ENCODE results near the gene PTPRR. TPM values are rescaled to one million over a fixed set of nuclear protein-coding genes. Genes with fewer than 3 reads are reported as not detected.
A peak's percentile ranks its signal among the peaks of the same experiment; 100 is the strongest.
"Not testable (repeated sequence)": the region's sequence is repeated elsewhere in the genome, so short reads cannot be mapped to it uniquely, and the experiment has no call there.

Gene PTPRR
- total and polyA plus RNA-seq, 2 of the 13 experiments (the other 11 are each of a cell fraction or from before 2014, with no cell fraction given), result not detected

GRCh38 chr12:70809887-70810286 lies 110.7 kb downstream of the PTPRR start:
- Histone ChIP-seq H3K36me3 (replicated peaks in 1 of 2; ENCODE audit: control insufficient read depth in 1 of 2, insufficient read depth in 2 of 2, low read length in 2 of 2) (no peaks in the 10 kb centered on the region), H3K4me1 (ENCODE audit: insufficient read depth, low read length) (no peaks in the 10 kb centered on the region), H3K9me3 (ENCODE audit: low read length) (no peaks in the 10 kb centered on the region), H3K27me3 (ENCODE audit: control insufficient read depth in 1 of 2, insufficient read depth in 2 of 2, low read length in 2 of 2) (no peaks in the 10 kb centered on the region; a peak in 1 of 5 replicates), H3K27ac (ENCODE audit: extremely low read length, insufficient read depth, low read length) (no peak overlapping the region), H2AFZ (ENCODE audit: low read length) (no peak overlapping the region), H4K20me1 (ENCODE audit: insufficient read depth, low read length) (no peaks in the 10 kb centered on the region), H3K9ac (ENCODE audit: insufficient read depth, low read depth, low read length) (no peak overlapping the region), H3K79me2 (ENCODE audit: insufficient read depth, low read length) (no peaks in the 10 kb centered on the region), H3K4me3 (replicated peaks in 1 of 3; ENCODE audit: insufficient read depth in 1 of 3, low read depth in 2 of 3, low read length in 3 of 3) (no peak overlapping the region), H3K4me2 (ENCODE audit: low read depth, low read length) (no peak overlapping the region)
- ATAC-seq, result no peak
- intact Hi-C loops (cut with micrococcal nuclease; ENCODE audit: unreplicated experiment) (no loop called here), in situ Hi-C loops (cut with HindIII; ENCODE audit: extremely low pct_ligation_motif_present, low pct_unique_long_range_greater_than_20kb) (no loop called here)
- ChIA-PET CTCF (ENCODE audit: low intra/inter-chr PET ratio, low total read pairs) (no interaction called here), POLR2A (no interaction called here)
- 3% methylated on average over 4 of the region's 4 CpGs for WGBS (ENCODE audit: low lambda C conversion rate)
- DNase-seq (ENCODE audit: low spot score), result no peak
- BruUV-seq (replicated peaks), result no TSS peak
- TF ChIP-seq ESRRA (CRISPR knock-in tag; IDR thresholded peaks at IDR 0.05; ENCODE audit: low read depth) (no peak), HOXA9 (CRISPR knock-in tag; IDR thresholded peaks at IDR 0.05; ENCODE audit: borderline replicate concordance) (no peak), ZNF20 (CRISPR knock-in tag; IDR thresholded peaks at IDR 0.05) (no peak), ZNF850 (CRISPR knock-in tag; conservative IDR thresholded peaks at IDR 0.05) (no peak), ZNF569 (CRISPR knock-in tag; IDR thresholded peaks at IDR 0.05; ENCODE audit: borderline replicate concordance) (no peak), MATR3 (CRISPR knock-in tag; IDR thresholded peaks at IDR 0.05) (no peak), SOX5 (CRISPR knock-in tag; IDR thresholded peaks at IDR 0.05; ENCODE audit: borderline replicate concordance) (no peak), ZNF784 (CRISPR knock-in tag; IDR thresholded peaks at IDR 0.05; ENCODE audit: borderline replicate concordance) (no peak), GABPA (IDR thresholded peaks at IDR 0.05; ENCODE audit: low read depth, low read length) (no peak), GABPA (CRISPR knock-in tag; IDR thresholded peaks at IDR 0.05; ENCODE audit: low read depth) (no peak), CREB1 (IDR thresholded peaks at IDR 0.05) (peak; percentile 97), CREB1 (CRISPR knock-in tag; IDR thresholded peaks at IDR 0.05) (no peak), ATM (IDR thresholded peaks at IDR 0.05; ENCODE audit: borderline replicate concordance) (no peak), ATF7 (IDR thresholded peaks at IDR 0.05) (peak; percentile 97), ATF7 (CRISPR knock-in tag; IDR thresholded peaks at IDR 0.05) (no peak)
- no peak for FAIRE-seq

GRCh38 chr12:70807993-70808392 lies 112.5 kb downstream of the PTPRR start:
- BruUV-seq (replicated peaks); POLR2A ChIA-PET; CTCF ChIA-PET (ENCODE audit: low intra/inter-chr PET ratio, low total read pairs); FAIRE-seq; H3K4me1 ChIP-seq (ENCODE audit: insufficient read depth, low read length); H3K4me3 ChIP-seq (replicated peaks in 1 of 3; ENCODE audit: insufficient read depth in 1 of 3, low read depth in 2 of 3, low read length in 3 of 3); ATAC-seq; H3K4me2 ChIP-seq (ENCODE audit: low read depth, low read length); H4K20me1 ChIP-seq (ENCODE audit: insufficient read depth, low read length); H3K9me3 ChIP-seq (ENCODE audit: low read length); H3K27me3 ChIP-seq (ENCODE audit: control insufficient read depth in 1 of 2, insufficient read depth in 2 of 2, low read length in 2 of 2); H2AFZ ChIP-seq (ENCODE audit: low read length); in situ Hi-C loops (cut with HindIII; ENCODE audit: extremely low pct_ligation_motif_present, low pct_unique_long_range_greater_than_20kb); H3K27ac ChIP-seq (ENCODE audit: extremely low read length, insufficient read depth, low read length); DNase-seq (ENCODE audit: low spot score); H3K79me2 ChIP-seq (ENCODE audit: insufficient read depth, low read length); H3K9ac ChIP-seq (ENCODE audit: insufficient read depth, low read depth, low read length); intact Hi-C loops (cut with micrococcal nuclease; ENCODE audit: unreplicated experiment); H3K36me3 ChIP-seq (replicated peaks in 1 of 2; ENCODE audit: control insufficient read depth in 1 of 2, insufficient read depth in 2 of 2, low read length in 2 of 2): not testable (repeated sequence)
- WGBS (ENCODE audit: low lambda C conversion rate), result 0% methylated on average over 2 of the region's 2 CpGs

Measured in HepG2 (cell line).